Measurements from ENCODE around the gene PRKCE. TPM values are rescaled to one million over a fixed set of nuclear protein-coding genes. Genes with fewer than 3 reads are reported as not detected.

Gene PRKCE
- total RNA-seq (10 to 100 TPM in 1 of 2 donors, 1 to 10 TPM in 1; 2.5 to 38.6 TPM), polyA plus RNA-seq (1 to 10 TPM; 3.9 to 7.7 TPM)

GRCh38 chr2:45651415-45652089 is at the start of gene PRKCE:
PRKCE (plus strand) TSS chr2:45651675.
- peaks cover 7 to 25% (median 16%) of the 10 kb centered on the region in 4 donors for H3K4me1 ChIP-seq (ENCODE audit: control insufficient read depth in 4 of 4, insufficient read depth in 4 of 4, low read length in 3 of 4)
- H3K36me3 ChIP-seq (ENCODE audit: control insufficient read depth in 4 of 4, insufficient read depth in 3 of 4, low read depth in 1 of 4, low read length in 3 of 4) = no peaks in the 10 kb centered on the region
- peak within 1 kb of the TSS; percentile 89 to 99 for H3K9ac ChIP-seq (ENCODE audit: low read depth in 1 of 2, low read length in 2 of 2)
- TF ChIP-seq RAD21 (IDR thresholded peaks at IDR 0.05) (peak in 1 of 2 donors; percentile 8), FOXA1 (IDR thresholded peaks at IDR 0.05) (no peak)
- DNase-seq (ENCODE audit: low spot score) = peak; percentile 56
- H3K4me3 ChIP-seq (ENCODE audit: low read depth in 1 of 3, low read length in 3 of 3) = peak within 1 kb of the TSS; percentile 82 to 86 (median 83)
- WGBS = under 1% methylated on average over 66 of the region's 66 CpGs
- H3K9me3 ChIP-seq (ENCODE audit: control insufficient read depth in 4 of 4, low read length in 3 of 4) = no peaks in the 10 kb centered on the region
- no peaks in the 10 kb centered on the region for H3K27me3 ChIP-seq (ENCODE audit: control insufficient read depth in 4 of 4, insufficient read depth in 4 of 4, low read length in 3 of 4)
- H3K27ac ChIP-seq (ENCODE audit: low read depth in 1 of 2, low read length in 2 of 2) = peak within 1 kb of the TSS; percentile 98 to 99

GRCh38 chr2:45602624-45603023 is 48.9 kb upstream of the PRKCE start:
- WGBS = 97% methylated on average over 2 of the region's 2 CpGs
- Histone ChIP-seq H3K4me3 (ENCODE audit: low read depth in 1 of 3, low read length in 3 of 3) (no peak overlapping the region), H3K36me3 (ENCODE audit: control insufficient read depth in 4 of 4, insufficient read depth in 3 of 4, low read depth in 1 of 4, low read length in 3 of 4) (peaks cover 6 to 41% (median 30%) of the 10 kb centered on the region in 4 donors), H3K4me1 (ENCODE audit: control insufficient read depth in 4 of 4, insufficient read depth in 4 of 4, low read length in 3 of 4) (peaks cover 0 to 2% (median 0%) of the 10 kb centered on the region in 4 donors), H3K9me3 (ENCODE audit: control insufficient read depth in 4 of 4, low read length in 3 of 4) (no peaks in the 10 kb centered on the region), H3K27me3 (ENCODE audit: control insufficient read depth in 4 of 4, insufficient read depth in 4 of 4, low read length in 3 of 4) (no peaks in the 10 kb centered on the region), H3K27ac (ENCODE audit: low read depth in 1 of 2, low read length in 2 of 2) (no peak overlapping the region), H3K9ac (ENCODE audit: low read depth in 1 of 2, low read length in 2 of 2) (no peak overlapping the region)
- TF ChIP-seq HNF4G (IDR thresholded peaks at IDR 0.05) (no peak), ZBTB33 (IDR thresholded peaks at IDR 0.05) (no peak), ATF3 (IDR thresholded peaks at IDR 0.05) (no peak), JUND (IDR thresholded peaks at IDR 0.05) (no peak), REST (IDR thresholded peaks at IDR 0.05) (no peak), FOXA1 (IDR thresholded peaks at IDR 0.05) (no peak), HNF4A (conservative IDR thresholded peaks at IDR 0.05) (no peak), CTCF (IDR thresholded peaks at IDR 0.05; ENCODE audit: low read depth, low read length, missing input control) (no peak), MAX (IDR thresholded peaks at IDR 0.05) (no peak), NR2F2 (IDR thresholded peaks at IDR 0.05) (no peak), YY1 (IDR thresholded peaks at IDR 0.05) (no peak)
- no peak for DNase-seq (ENCODE audit: low spot score)

Data from liver (tissue), 9 donors.